CD8-positive, alpha-beta memory T cell (primary cell): ENCODE measurements around the gene HLA-DPB1. TPM values are rescaled to one million over a fixed set of nuclear protein-coding genes. Genes with fewer than 3 reads are reported as not detected.

Source experiments
- CTCF ChIA-PET: fragments of 350-600 bp; sonication (Branson Sonifier 250); formaldehyde crosslinking; loops from one replicate; lab custom pipeline; 2021; ENCODE audit warnings: antibody characterized with exemption; lab: Charles Lee
- POLR2A ChIA-PET: fragments of 350-600 bp; sonication (Branson Sonifier 250); formaldehyde crosslinking; loops from one replicate; lab custom pipeline; 2021; ENCODE audit warnings: antibody characterized with exemption; lab: Charles Lee
- DNase-seq, 5 donors: peaks; one replicate each; pipeline versions ENCODE4 v3.0.0 to v3.0.0-alpha.2; 2020 to 2022; ENCODE audit warnings: mixed read lengths in 1 of 5
- H3K27ac ChIP-seq: one replicate; pipeline ENCODE4 v1.7.0; 2013; ENCODE audit warnings: low read depth, mild to moderate bottlenecking, low read length, moderate library complexity
- H3K27me3 ChIP-seq: 2 replicates; pipeline ENCODE4 v1.7.0; 2013; ENCODE audit warnings: low read length, mild to moderate bottlenecking; ENCODE audit not compliant: insufficient read depth, poor library complexity, severe bottlenecking
- H3K36me3 ChIP-seq: 2 replicates; pipeline ENCODE4 v1.7.0; 2013; ENCODE audit warnings: mild to moderate bottlenecking, low read length, moderate library complexity; ENCODE audit not compliant: insufficient read depth
- H3K4me1 ChIP-seq: 2 replicates; pipeline ENCODE4 v1.7.0; 2013; ENCODE audit warnings: mild to moderate bottlenecking, low read length, moderate library complexity; ENCODE audit not compliant: insufficient read depth
- H3K4me3 ChIP-seq: 2 replicates; pipeline ENCODE4 v1.7.0; 2013; ENCODE audit warnings: mild to moderate bottlenecking, low read length
- H3K9me3 ChIP-seq: 2 replicates; pipeline ENCODE4 v1.7.0; 2013; ENCODE audit warnings: mild to moderate bottlenecking, low read length
- H3K27ac Mint-ChIP-seq, 8 donors: one replicate each; pipeline ENCODE4 v1.8.0; 2020 to 2021; ENCODE audit warnings: mixed read lengths in 8 of 8, mild to moderate bottlenecking in 6 of 8, inconsistent platforms in 3 of 8, moderate library complexity in 3 of 8
- H3K27me3 Mint-ChIP-seq, 2 donors: one replicate each; pipeline ENCODE4 v1.8.0; 2020 to 2021; ENCODE audit warnings: mixed read lengths in 2 of 2, mild to moderate bottlenecking in 1 of 2, moderate library complexity in 1 of 2
- H3K36me3 Mint-ChIP-seq, 3 donors: one replicate each; pipeline ENCODE4 v1.8.0; 2020 to 2021; ENCODE audit warnings: mixed read lengths in 3 of 3, inconsistent platforms in 1 of 3, mild to moderate bottlenecking in 1 of 3
- H3K4me1 Mint-ChIP-seq, 3 donors: one replicate each; pipeline ENCODE4 v1.8.0; 2020 to 2021; ENCODE audit warnings: mixed read lengths in 3 of 3, inconsistent platforms in 1 of 3, mild to moderate bottlenecking in 1 of 3
- H3K4me3 Mint-ChIP-seq, 7 donors: one replicate each; pipeline ENCODE4 v1.8.0; 2020 to 2021; ENCODE audit warnings: mixed read lengths in 7 of 7, mild to moderate bottlenecking in 6 of 7, moderate library complexity in 4 of 7, inconsistent platforms in 2 of 7
- H3K9me3 Mint-ChIP-seq, 5 donors: one replicate each; pipeline ENCODE4 v1.8.0; 2020 to 2022; ENCODE audit warnings: mixed read lengths in 5 of 5, mild to moderate bottlenecking in 3 of 5, moderate library complexity in 2 of 5, inconsistent platforms in 1 of 5
- polyA plus RNA-seq: library from polyadenylated mRNA; unstranded; fragments of 300-500 nt; fragmentation: Illumina TruSeq; gene quantifications from one replicate; pipeline ENCODE4 v1.2.3, GENCODE V29; 2021
- total RNA-seq, 2 experiments: library from RNA; stranded (reverse); gene quantifications; one replicate each; pipeline ENCODE4 v1.2.3, GENCODE V29; 2021

HLA-DPB1 gene
- total and polyA plus RNA-seq, 3 experiments from 2014 or later: 20.8 to 178 (median 25.1) TPM

- CTCF ChIA-PET: interaction anchor here (1.4 kb wide), 1 partner anchor 11 kb away, joined by 4 read pairs; no protein-coding TSS in a partner anchor
- H3K36me3 Mint-ChIP-seq: peaks cover 0 to 7% (median 2%) of the 10 kb centered on the region in 3 donors
- H3K27me3 ChIP-seq: no peaks in the 10 kb centered on the region
- H3K4me3 ChIP-seq: no peak overlapping the region
- H3K27ac ChIP-seq: no peak overlapping the region
- H3K4me1 ChIP-seq: no peaks in the 10 kb centered on the region
- H3K4me3 Mint-ChIP-seq: no peak overlapping the region
- peaks cover 8 to 16% (median 9%) of the 10 kb centered on the region in 5 donors for H3K9me3 Mint-ChIP-seq
- H3K36me3 ChIP-seq: no peaks in the 10 kb centered on the region
- peaks cover 10 to 38% of the 10 kb centered on the region in 2 donors for H3K27me3 Mint-ChIP-seq
- no peak for DNase-seq
- peak overlapping the region in 1 of 8 donors; percentile 90 for H3K27ac Mint-ChIP-seq
- peaks cover 6% of the 10 kb centered on the region for H3K9me3 ChIP-seq
- no peaks in the 10 kb centered on the region for H3K4me1 Mint-ChIP-seq
- POLR2A ChIA-PET: no interaction called here
Measured at GRCh38 chr6:33124947-33125346, 49.2 kb downstream of the HLA-DPB1 start.

- Mint-ChIP-seq H3K36me3 (peaks cover 0 to 7% (median 2%) of the 10 kb centered on the region in 3 donors), H3K4me1 (no peaks in the 10 kb centered on the region), H3K27ac (no peak overlapping the region), H3K9me3 (peaks cover 8 to 16% (median 9%) of the 10 kb centered on the region in 5 donors), H3K27me3 (peaks cover 7 to 30% of the 10 kb centered on the region in 2 donors), H3K4me3 (peak overlapping the region in 1 of 7 donors; percentile 38)
- Histone ChIP-seq H3K4me1 (no peaks in the 10 kb centered on the region), H3K9me3 (peaks cover 6% of the 10 kb centered on the region), H3K27me3 (no peaks in the 10 kb centered on the region), H3K36me3 (no peaks in the 10 kb centered on the region), H3K4me3 (no peak overlapping the region), H3K27ac (no peak overlapping the region)
- peak in 4 of 5 donors; percentile 36 to 71 (median 53) for DNase-seq
- CTCF ChIA-PET: interaction anchor here (0.8 to 1.4 kb wide), 4 partner anchors 10 to 111 kb away, joined by 3 to 4 read pairs (median 4); partner anchors contain the start of gene RING1
- POLR2A ChIA-PET: no interaction called here
Measured at GRCh38 chr6:33126101-33126714, 50.4 kb downstream of the HLA-DPB1 start.

- Mint-ChIP-seq H3K36me3 (peaks cover 0 to 7% (median 2%) of the 10 kb centered on the region in 3 donors), H3K4me1 (no peaks in the 10 kb centered on the region), H3K27ac (no peak overlapping the region), H3K9me3 (peaks cover 7 to 15% (median 8%) of the 10 kb centered on the region in 5 donors), H3K27me3 (peaks cover 11 to 22% of the 10 kb centered on the region in 2 donors), H3K4me3 (no peak overlapping the region)
- Histone ChIP-seq H3K9me3 (peaks cover 6% of the 10 kb centered on the region), H3K27ac (no peak overlapping the region), H3K4me3 (no peak overlapping the region), H3K27me3 (no peaks in the 10 kb centered on the region), H3K36me3 (no peaks in the 10 kb centered on the region), H3K4me1 (no peaks in the 10 kb centered on the region)
- ChIA-PET CTCF (interaction anchor here (1.3 kb wide), 1 partner anchor 8 kb away, joined by 4 read pairs; no protein-coding TSS in a partner anchor), POLR2A (no interaction called here)
- no peak for DNase-seq
Measured at GRCh38 chr6:33128318-33128717, 52.5 kb downstream of the HLA-DPB1 start.

GRCh38 chr6:33132081-33132524 is 56.3 kb downstream of the HLA-DPB1 start:
- no peak overlapping the region for H3K27ac Mint-ChIP-seq
- POLR2A ChIA-PET: no interaction called here
- no peaks in the 10 kb centered on the region for H3K9me3 Mint-ChIP-seq
- no peaks in the 10 kb centered on the region for H3K27me3 ChIP-seq
- H3K9me3 ChIP-seq: no peaks in the 10 kb centered on the region
- no peak for DNase-seq
- H3K36me3 ChIP-seq: no peaks in the 10 kb centered on the region
- no peak overlapping the region for H3K4me3 Mint-ChIP-seq
- no peak overlapping the region for H3K27ac ChIP-seq
- H3K4me1 Mint-ChIP-seq: no peaks in the 10 kb centered on the region
- CTCF ChIA-PET: no interaction called here
- no peaks in the 10 kb centered on the region for H3K36me3 Mint-ChIP-seq
- H3K27me3 Mint-ChIP-seq: peaks cover 13 to 20% of the 10 kb centered on the region in 2 donors
- H3K4me3 ChIP-seq: no peak overlapping the region
- H3K4me1 ChIP-seq: no peaks in the 10 kb centered on the region

GRCh38 chr6:33136310-33136900 is 60.6 kb downstream of the HLA-DPB1 start:
- H3K4me1 ChIP-seq: no peaks in the 10 kb centered on the region
- no peaks in the 10 kb centered on the region for H3K36me3 ChIP-seq
- H3K27ac ChIP-seq: no peak overlapping the region
- Mint-ChIP-seq H3K36me3 (no peaks in the 10 kb centered on the region), H3K4me3 (no peak overlapping the region), H3K27ac (no peak overlapping the region), H3K4me1 (no peaks in the 10 kb centered on the region), H3K27me3 (peaks cover 19 to 24% of the 10 kb centered on the region in 2 donors), H3K9me3 (no peaks in the 10 kb centered on the region)
- ChIA-PET POLR2A (interaction anchor here (0.6 kb wide), 1 partner anchor 384 kb away, joined by 4 read pairs; no protein-coding TSS in a partner anchor), CTCF (interaction anchor here (1.0 to 1.6 kb wide), 3 partner anchors 10 to 117 kb away, joined by 3 to 4 read pairs (median 4); no protein-coding TSS in a partner anchor)
- H3K9me3 ChIP-seq: no peaks in the 10 kb centered on the region
- no peak for DNase-seq
- H3K27me3 ChIP-seq: peaks cover 6% of the 10 kb centered on the region
- H3K4me3 ChIP-seq: no peak overlapping the region

Other genes with a start within 250 kb of the HLA-DPB1 start
- 100 to 1,000 TPM; 221 to 228 TPM for gene TAP2, start 237.3 kb upstream of the HLA-DPB1 start, total RNA-seq
- gene TAP2, start 237.3 kb upstream of the HLA-DPB1 start, polyA plus RNA-seq: 35.8 TPM
- gene PSMB8, start 231.9 kb upstream of the HLA-DPB1 start, total RNA-seq: 100 to 1,000 TPM; 311 to 326 TPM
- 422 TPM for gene PSMB8, start 231.9 kb upstream of the HLA-DPB1 start, polyA plus RNA-seq
- gene TAP1, start 222.3 kb upstream of the HLA-DPB1 start, total RNA-seq: 100 to 1,000 TPM; 394 to 407 TPM
- 396 TPM for gene TAP1, start 222.3 kb upstream of the HLA-DPB1 start, polyA plus RNA-seq
- gene PSMB9, start 221.8 kb upstream of the HLA-DPB1 start, total RNA-seq: 100 to 1,000 TPM; 245 to 255 TPM
- gene PSMB9, start 221.8 kb upstream of the HLA-DPB1 start, polyA plus RNA-seq: 597 TPM
- 1 to 10 TPM; 4.3 to 5.3 TPM for gene HLA-DMB, start 135.0 kb upstream of the HLA-DPB1 start, total RNA-seq
- 25.6 TPM for gene HLA-DMB, start 135.0 kb upstream of the HLA-DPB1 start, polyA plus RNA-seq
- 10 to 100 TPM; 14.0 to 16.5 TPM for gene HLA-DMA, start 122.9 kb upstream of the HLA-DPB1 start, total RNA-seq
- 35.0 TPM for gene HLA-DMA, start 122.9 kb upstream of the HLA-DPB1 start, polyA plus RNA-seq
- 100 to 1,000 TPM; 373 to 387 TPM for gene BRD2, start 107.4 kb upstream of the HLA-DPB1 start, total RNA-seq
- gene BRD2, start 107.4 kb upstream of the HLA-DPB1 start, polyA plus RNA-seq: 89.9 TPM
- 1 to 10 TPM; 6.7 to 6.9 TPM for gene HLA-DOA, start 66.4 kb upstream of the HLA-DPB1 start, total RNA-seq
- gene HLA-DOA, start 66.4 kb upstream of the HLA-DPB1 start, polyA plus RNA-seq: 12.0 TPM
- 10 to 100 TPM; 69.8 to 71.7 TPM for gene HLA-DPA1, start 2.3 kb upstream of the HLA-DPB1 start, total RNA-seq
- gene HLA-DPA1, start 2.3 kb upstream of the HLA-DPB1 start, polyA plus RNA-seq: 156 TPM
- gene COL11A2, start 116.5 kb downstream of the HLA-DPB1 start, total RNA-seq: 1 to 10 TPM in 1 of 2 experiments, under 1 TPM in 1; 0.69 to 1.1 TPM
- gene COL11A2, start 116.5 kb downstream of the HLA-DPB1 start, polyA plus RNA-seq: not detected
- gene RXRB, start 124.7 kb downstream of the HLA-DPB1 start, total RNA-seq: 10 to 100 TPM; 47.1 to 51.4 TPM
- gene RXRB, start 124.7 kb downstream of the HLA-DPB1 start, polyA plus RNA-seq: 8.5 TPM
- gene SLC39A7, start 124.9 kb downstream of the HLA-DPB1 start, total RNA-seq: 10 to 100 TPM; 63.1 to 63.6 TPM
- 32.9 TPM for gene SLC39A7, start 124.9 kb downstream of the HLA-DPB1 start, polyA plus RNA-seq
- gene HSD17B8, start 128.7 kb downstream of the HLA-DPB1 start, total RNA-seq: 10 to 100 TPM; 21.3 to 23.5 TPM
- 50.7 TPM for gene HSD17B8, start 128.7 kb downstream of the HLA-DPB1 start, polyA plus RNA-seq
- gene RING1, start 132.5 kb downstream of the HLA-DPB1 start, total RNA-seq: 10 to 100 TPM; 43.1 to 47.0 TPM
- gene RING1, start 132.5 kb downstream of the HLA-DPB1 start, polyA plus RNA-seq: 10.1 TPM
- gene VPS52, start 195.9 kb downstream of the HLA-DPB1 start, total RNA-seq: 10 to 100 TPM; 57.2 to 58.5 TPM
- 13.4 TPM for gene VPS52, start 195.9 kb downstream of the HLA-DPB1 start, polyA plus RNA-seq
- 1,000 to 10,000 TPM; 3,797 to 3,852 TPM for gene RPS18, start 196.1 kb downstream of the HLA-DPB1 start, total RNA-seq
- gene RPS18, start 196.1 kb downstream of the HLA-DPB1 start, polyA plus RNA-seq: 7,106 TPM
- 1 to 10 TPM; 6.1 to 7.0 TPM for gene B3GALT4, start 201.1 kb downstream of the HLA-DPB1 start, total RNA-seq
- 35.3 TPM for gene B3GALT4, start 201.1 kb downstream of the HLA-DPB1 start, polyA plus RNA-seq
- 100 to 1,000 TPM; 112 to 117 TPM for gene WDR46, start 213.2 kb downstream of the HLA-DPB1 start, total RNA-seq
- 76.0 TPM for gene WDR46, start 213.2 kb downstream of the HLA-DPB1 start, polyA plus RNA-seq
- gene PFDN6, start 213.6 kb downstream of the HLA-DPB1 start, total RNA-seq: 100 to 1,000 TPM; 118 to 119 TPM
- 37.4 TPM for gene PFDN6, start 213.6 kb downstream of the HLA-DPB1 start, polyA plus RNA-seq
- 10 to 100 TPM; 20.5 to 22.9 TPM for gene RGL2, start 223.0 kb downstream of the HLA-DPB1 start, total RNA-seq
- gene RGL2, start 223.0 kb downstream of the HLA-DPB1 start, polyA plus RNA-seq: 10.4 TPM
- 100 to 1,000 TPM; 211 to 213 TPM for gene TAPBP, start 238.1 kb downstream of the HLA-DPB1 start, total RNA-seq
- 500 TPM for gene TAPBP, start 238.1 kb downstream of the HLA-DPB1 start, polyA plus RNA-seq
- 1 to 10 TPM; 6.9 to 7.8 TPM for gene ZBTB22, start 241.8 kb downstream of the HLA-DPB1 start, total RNA-seq
- gene ZBTB22, start 241.8 kb downstream of the HLA-DPB1 start, polyA plus RNA-seq: 12.7 TPM
- 100 to 1,000 TPM in 1 of 2 experiments, 10 to 100 TPM in 1; 88.2 to 106 TPM for gene DAXX, start 247.0 kb downstream of the HLA-DPB1 start, total RNA-seq
- 152 TPM for gene DAXX, start 247.0 kb downstream of the HLA-DPB1 start, polyA plus RNA-seq